Activated CD4-positive, CD25-positive, alpha-beta regulatory T cell treated with anti-CD3 and anti-CD28 coated beads, Interleukin-2, amount 50 U/mL, for 72 hours (primary cell): ENCODE measurements around the gene THAP4.

Source experiments
- DNase-seq: peaks from one replicate; pipeline ENCODE4 v3.0.0; 2021

The THAP4 gene, protein sequence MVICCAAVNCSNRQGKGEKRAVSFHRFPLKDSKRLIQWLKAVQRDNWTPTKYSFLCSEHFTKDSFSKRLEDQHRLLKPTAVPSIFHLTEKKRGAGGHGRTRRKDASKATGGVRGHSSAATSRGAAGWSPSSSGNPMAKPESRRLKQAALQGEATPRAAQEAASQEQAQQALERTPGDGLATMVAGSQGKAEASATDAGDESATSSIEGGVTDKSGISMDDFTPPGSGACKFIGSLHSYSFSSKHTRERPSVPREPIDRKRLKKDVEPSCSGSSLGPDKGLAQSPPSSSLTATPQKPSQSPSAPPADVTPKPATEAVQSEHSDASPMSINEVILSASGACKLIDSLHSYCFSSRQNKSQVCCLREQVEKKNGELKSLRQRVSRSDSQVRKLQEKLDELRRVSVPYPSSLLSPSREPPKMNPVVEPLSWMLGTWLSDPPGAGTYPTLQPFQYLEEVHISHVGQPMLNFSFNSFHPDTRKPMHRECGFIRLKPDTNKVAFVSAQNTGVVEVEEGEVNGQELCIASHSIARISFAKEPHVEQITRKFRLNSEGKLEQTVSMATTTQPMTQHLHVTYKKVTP

GRCh38 chr2:241637018-241637794 lies at the start of gene THAP4, which contains the start of gene ATG4B:
THAP4 (minus strand) TSS chr2:241637158; CDS start chr2:241637017, 141 bp downstream.
ATG4B (plus strand) TSS chr2:241637693; CDS start chr2:241637715, 22 bp downstream.
- DNase-seq, result peak; percentile 78

DNA sequence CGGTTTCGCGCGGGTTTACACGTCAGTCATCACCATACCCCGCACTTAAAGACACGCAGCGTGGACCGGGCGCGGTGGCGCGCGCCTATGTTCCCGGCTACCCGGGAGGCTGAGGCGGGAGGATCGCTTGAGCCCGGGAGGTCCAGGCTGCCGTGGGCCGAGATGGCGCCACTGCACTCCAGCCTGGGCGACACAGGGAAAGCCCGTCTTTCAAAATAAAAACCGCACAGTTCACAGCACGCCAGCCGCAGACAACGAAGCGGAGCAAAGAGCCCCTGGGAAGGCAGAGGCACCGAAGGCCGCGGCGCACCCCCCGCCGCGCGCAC lies 49.3 kb upstream of the THAP4 start:
- DNase-seq, result no peak

GRCh38 chr2:241680827-241681599 lies 44.1 kb upstream of the THAP4 start:
- DNase-seq, result no peak

GRCh38 chr2:241680044-241680443 lies 43.1 kb upstream of the THAP4 start:
- no peak for DNase-seq

- no peak for DNase-seq
Measured at GRCh38 chr2:241678784-241679540, 42.0 kb upstream of the THAP4 start.

- no peak for DNase-seq
Measured at GRCh38 chr2:241678307-241678706, 41.3 kb upstream of the THAP4 start.

GRCh38 chr2:241677392-241677791 lies 40.4 kb upstream of the THAP4 start:
- no peak for DNase-seq

DNA sequence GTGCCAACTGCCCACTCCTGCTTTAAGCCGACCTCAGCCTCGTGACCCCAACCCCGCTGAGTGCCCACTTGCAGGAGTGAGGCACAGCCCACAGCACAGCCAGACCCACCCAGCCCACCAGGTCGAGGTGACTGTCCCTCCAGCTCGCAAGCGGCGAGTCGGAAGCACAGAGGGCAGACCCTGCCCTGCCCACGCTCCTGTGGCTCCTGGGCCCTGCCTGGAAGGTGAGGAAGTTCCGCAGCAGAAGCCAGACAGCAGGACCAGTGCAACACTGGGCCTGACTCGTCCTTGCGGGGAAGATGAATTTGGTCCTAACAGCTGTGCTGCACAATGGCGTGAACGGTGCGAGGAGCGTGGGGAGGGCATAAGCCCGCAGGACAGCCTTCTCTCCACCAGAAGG lies 39.7 kb upstream of the THAP4 start:
- no peak for DNase-seq

DNA sequence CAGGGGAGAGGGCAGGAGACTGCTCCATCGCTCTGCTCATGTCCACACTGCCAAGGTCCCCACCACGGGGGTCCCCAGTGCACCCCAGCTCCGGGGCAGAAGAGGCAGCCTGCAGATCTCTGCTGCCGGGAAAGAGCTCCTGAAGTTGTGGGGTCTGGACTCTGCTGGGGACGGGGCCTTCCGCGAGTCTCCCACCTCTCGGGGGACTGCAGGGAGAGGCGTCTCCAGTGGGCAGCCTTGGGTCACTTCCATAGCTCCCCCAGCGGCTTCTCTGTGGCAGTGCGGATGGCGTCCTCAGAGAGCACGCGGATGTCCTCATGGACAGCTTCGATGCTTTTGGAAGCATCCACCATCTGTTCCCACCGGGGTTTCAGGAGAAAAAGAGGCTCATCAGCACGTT lies 38.9 kb upstream of the THAP4 start:
- no peak for DNase-seq

GRCh38 chr2:241673797-241674725 lies 37.1 kb upstream of the THAP4 start:
- DNase-seq, result no peak

- DNase-seq, result no peak
Measured at GRCh38 chr2:241673189-241673663, 36.3 kb upstream of the THAP4 start.

- no peak for DNase-seq
Measured at GRCh38 chr2:241672243-241673188, 35.6 kb upstream of the THAP4 start.

- no peak for DNase-seq
Measured at GRCh38 chr2:241671457-241672240, 34.7 kb upstream of the THAP4 start.

DNA sequence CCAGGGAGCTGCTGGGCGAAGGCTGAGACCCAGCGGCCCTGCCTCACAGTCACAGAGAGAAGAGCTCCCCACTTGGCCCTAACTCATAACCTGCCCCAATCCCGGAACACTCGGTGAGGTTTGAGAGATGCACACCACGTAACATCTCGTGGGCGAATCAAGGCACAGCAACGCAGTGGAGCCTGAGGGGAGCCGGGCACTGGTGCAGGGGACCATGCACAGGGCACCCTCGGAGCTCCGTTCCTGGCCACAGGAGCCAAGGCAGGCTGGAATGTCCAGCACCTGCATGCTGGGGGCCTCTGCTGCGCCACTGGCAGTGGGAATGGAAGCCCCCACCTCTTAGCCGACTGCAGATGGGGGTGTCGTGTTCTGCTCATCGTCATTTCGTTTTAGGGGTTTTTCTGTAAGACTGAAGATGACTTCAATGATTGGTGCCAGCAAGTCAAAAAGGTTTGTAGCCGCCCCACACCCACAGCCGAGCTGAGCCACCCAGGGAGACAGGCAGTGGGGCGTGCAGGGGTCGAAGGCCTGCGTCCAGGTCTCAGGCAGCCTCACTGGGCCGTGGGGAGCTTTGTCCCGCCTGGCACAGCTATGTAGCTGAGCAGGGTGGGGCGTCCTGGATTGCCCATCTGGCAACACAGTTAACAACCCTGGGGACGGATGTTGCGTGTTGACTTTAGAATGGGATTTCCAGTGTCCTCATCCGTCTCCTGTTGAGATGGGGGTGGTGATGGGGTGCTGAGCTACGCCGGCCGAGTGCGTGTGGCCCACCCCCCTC lies 33.6 kb upstream of the THAP4 start:
- no peak for DNase-seq

DNA sequence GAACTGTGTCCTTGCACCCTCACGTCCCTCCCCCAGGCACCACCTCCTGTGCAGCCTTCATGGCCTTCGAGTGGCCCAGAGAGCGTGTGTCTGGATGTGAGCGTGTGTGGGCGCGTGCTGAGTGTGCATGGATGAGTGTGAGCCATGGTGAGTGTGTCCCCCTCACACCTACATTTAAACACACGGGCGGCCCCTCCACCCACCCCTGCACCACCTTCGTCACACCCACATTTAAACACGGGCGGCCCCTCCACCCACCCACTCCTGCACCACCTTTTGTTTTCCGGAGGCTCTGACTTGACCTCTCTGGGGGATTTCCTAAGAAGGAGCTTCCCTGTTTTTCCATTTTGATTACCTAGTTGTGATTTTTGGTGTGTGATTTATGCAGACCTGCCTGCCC lies 31.9 kb upstream of the THAP4 start:
- DNase-seq, result no peak

DNA sequence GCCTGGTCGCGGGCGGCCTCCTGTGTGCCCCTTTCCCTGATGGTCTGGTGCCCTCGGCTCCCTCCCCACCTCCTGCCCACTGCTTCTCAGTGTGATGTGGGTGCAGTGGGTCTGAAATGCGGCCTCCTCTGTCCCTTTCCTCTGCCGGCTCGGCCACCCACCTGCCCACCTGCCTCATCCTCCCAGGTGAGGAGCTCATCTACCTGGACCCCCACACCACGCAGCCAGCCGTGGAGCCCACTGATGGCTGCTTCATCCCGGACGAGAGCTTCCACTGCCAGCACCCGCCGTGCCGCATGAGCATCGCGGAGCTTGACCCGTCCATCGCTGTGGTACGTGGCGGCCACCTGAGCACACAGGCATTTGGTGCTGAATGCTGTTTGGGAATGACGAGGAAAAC lies 31.4 kb upstream of the THAP4 start:
- DNase-seq, result no peak

DNA sequence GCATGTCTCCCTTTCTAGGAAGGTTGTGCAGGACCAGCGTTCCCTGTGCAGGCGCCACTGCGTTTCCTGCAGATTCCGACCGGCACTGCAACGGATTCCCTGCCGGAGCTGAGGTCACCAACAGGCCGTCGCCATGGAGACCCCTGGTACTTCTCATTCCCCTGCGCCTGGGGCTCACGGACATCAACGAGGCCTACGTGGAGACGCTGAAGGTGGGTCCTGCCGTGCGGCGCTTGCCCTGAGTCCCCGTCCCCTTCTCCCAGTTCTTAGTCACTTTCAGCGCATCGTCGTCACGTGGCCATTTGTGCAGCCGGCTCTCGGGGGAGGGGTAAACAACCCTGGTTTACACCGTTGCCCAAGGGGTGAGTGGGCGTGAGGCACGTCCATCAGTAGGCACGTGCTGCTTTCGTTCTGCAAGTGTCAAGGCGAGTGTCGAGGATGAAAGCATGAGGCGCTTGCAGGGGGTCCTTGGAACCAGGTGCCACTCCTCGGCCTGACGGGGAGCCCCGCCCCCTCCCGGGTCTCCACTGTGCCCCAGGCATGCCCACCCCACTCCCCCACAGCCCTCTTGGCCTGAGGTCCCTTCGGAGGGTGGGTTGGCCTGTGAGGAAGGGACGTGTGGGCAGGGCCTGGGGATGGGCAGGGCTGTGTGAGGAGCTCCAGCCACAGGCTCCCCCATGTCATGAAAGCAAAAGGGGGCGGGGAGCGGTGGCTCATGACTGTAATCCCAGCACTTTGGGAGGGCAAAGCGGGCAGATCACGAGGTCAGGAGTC lies 29.9 kb upstream of the THAP4 start:
- DNase-seq, result no peak
